Activated T-cell treated with anti-CD3 and anti-CD28 coated beads, Interleukin-2, amount 50 U/mL, for 24 hours (primary cell): Measurements from ENCODE around the gene HSD17B12.

Source experiments
- DNase-seq: peaks from one replicate; pipeline ENCODE4 v3.0.0-alpha.2; 2020
- H3K27ac Mint-ChIP-seq: 2 replicates; pipeline ENCODE4 v1.8.0; 2020; ENCODE audit warnings: mild to moderate bottlenecking, mixed read lengths
- H3K27me3 Mint-ChIP-seq: 2 replicates; pipeline ENCODE4 v1.8.0; 2020; ENCODE audit warnings: mixed read lengths
- H3K36me3 Mint-ChIP-seq: 2 replicates; pipeline ENCODE4 v1.8.0; 2020; ENCODE audit warnings: low read depth, mixed read lengths
- H3K4me1 Mint-ChIP-seq: 2 replicates; pipeline ENCODE4 v1.8.0; 2020; ENCODE audit warnings: low read depth, mixed read lengths
- H3K4me3 Mint-ChIP-seq: 2 replicates; pipeline ENCODE4 v1.8.0; 2020; ENCODE audit warnings: mild to moderate bottlenecking, moderate library complexity, mixed read lengths
- H3K9me3 Mint-ChIP-seq: 2 replicates; pipeline ENCODE4 v1.8.0; 2020; ENCODE audit warnings: mixed read lengths

HSD17B12 gene

DNA sequence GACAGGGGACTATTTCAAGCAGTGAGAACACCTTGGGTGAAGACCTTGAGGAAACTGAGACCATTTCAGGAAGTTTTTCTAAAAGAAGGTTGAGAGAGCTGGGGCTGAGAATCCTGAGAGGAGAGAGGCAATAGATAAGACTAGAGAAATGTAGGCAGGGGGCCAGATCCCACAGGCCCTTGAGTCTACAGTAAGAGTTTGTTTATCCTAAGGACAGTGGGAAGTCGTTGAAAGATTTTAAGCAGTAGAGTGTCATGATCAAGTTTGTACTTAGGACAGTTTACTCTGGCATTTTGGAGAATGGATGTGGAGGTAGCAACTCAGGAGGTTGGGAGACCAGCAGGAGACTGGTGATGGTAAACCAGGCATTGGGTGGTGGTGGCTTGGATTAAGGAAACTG lies 17.1 kb downstream of the HSD17B12 start:
- Mint-ChIP-seq H3K9me3 (peaks cover 10% of the 10 kb centered on the region), H3K27me3 (no peaks in the 10 kb centered on the region), H3K4me3 (no peak overlapping the region), H3K27ac (no peak overlapping the region), H3K4me1 (peaks cover 5% of the 10 kb centered on the region), H3K36me3 (peaks cover 41% of the 10 kb centered on the region)
- no peak for DNase-seq

DNA sequence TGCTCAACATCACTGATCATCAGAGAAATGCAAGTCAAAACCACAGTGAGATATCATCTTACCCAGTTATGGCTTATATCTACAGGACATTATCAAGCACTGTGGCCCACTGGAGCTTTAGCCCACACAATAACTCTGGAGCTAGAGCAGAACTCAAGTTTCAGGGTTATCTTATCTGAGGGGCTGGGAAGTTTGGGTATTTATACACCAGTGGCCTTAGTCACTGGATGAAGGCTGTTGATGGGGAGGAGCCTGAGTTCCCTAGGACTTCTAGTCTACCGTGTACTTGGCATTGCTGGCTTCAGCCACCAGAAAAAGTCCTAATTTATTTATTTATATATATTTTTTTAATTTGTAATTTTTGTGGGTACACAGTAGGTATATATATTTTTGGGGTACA lies 19.3 kb downstream of the HSD17B12 start:
- no peak overlapping the region for H3K27ac Mint-ChIP-seq
- peaks cover 3% of the 10 kb centered on the region for H3K4me1 Mint-ChIP-seq
- no peaks in the 10 kb centered on the region for H3K27me3 Mint-ChIP-seq
- H3K36me3 Mint-ChIP-seq, result peaks cover 52% of the 10 kb centered on the region
- H3K4me3 Mint-ChIP-seq, result no peak overlapping the region
- no peak for DNase-seq
- peaks cover 10% of the 10 kb centered on the region for H3K9me3 Mint-ChIP-seq

DNA sequence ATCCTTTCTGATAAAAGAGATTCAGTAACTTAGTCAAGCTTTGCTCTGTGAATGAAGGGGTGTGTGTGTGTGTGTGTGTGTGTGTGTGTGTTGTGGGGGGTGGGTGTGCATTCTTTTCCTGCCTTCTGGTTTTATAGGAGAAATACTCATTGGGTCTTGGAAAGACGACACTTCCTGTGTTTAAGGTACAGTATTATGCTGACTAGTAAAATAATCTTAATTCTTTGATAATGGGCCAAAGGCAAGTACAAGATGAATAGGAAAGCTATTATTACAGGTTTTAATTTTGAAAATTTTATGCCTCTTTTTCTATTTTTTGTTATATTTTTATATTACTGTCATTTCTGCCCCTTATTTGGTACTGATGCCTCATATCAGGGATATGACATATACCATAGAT lies 26.1 kb downstream of the HSD17B12 start:
- Mint-ChIP-seq H3K4me1 (peaks cover 4% of the 10 kb centered on the region), H3K27ac (no peak overlapping the region), H3K9me3 (no peaks in the 10 kb centered on the region), H3K36me3 (peaks cover 37% of the 10 kb centered on the region), H3K4me3 (no peak overlapping the region), H3K27me3 (no peaks in the 10 kb centered on the region)
- no peak for DNase-seq

DNA sequence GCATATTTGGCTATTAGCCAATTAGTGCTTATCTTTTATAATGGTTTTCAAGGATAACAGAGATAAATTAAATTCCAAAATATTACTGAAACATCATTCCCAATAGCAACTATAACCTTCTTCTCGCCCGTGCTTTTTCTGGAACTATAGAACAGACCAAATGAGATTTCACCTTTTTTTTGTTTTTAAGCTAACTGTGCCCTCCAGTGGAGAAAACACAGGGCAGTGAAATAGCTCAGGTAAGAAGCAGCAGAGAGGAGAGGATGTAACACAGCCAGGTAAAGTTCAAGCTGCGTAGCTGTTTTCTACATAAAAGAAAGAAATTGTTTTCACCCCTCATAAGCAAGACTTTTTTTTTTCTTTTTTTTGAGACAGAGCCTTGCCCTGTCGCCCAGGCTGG lies 28.2 kb downstream of the HSD17B12 start:
- no peak for DNase-seq
- Mint-ChIP-seq H3K4me3 (no peak overlapping the region), H3K36me3 (peaks cover 34% of the 10 kb centered on the region), H3K27ac (no peak overlapping the region), H3K4me1 (peaks cover 11% of the 10 kb centered on the region), H3K9me3 (peaks cover 4% of the 10 kb centered on the region), H3K27me3 (no peaks in the 10 kb centered on the region)

DNA sequence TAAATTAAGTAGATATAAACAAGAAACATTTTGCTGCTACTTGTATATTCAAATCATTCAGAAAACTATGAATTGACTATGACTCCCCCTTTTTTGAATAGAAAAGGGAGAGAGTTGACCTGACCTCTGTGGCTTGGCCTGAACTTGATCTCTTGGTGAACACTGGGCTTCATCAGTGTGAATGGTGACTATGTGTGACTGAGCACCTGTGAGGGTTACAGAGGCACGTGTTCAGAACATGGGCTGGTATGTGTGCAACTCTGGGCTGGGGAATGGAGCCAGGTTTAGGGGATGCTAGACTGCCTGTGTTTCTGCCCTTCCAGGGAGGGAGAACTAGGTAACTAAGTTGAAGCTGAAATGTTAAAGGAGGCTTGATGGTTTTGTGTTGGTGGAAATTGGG lies 29.2 kb downstream of the HSD17B12 start:
- peaks cover 12% of the 10 kb centered on the region for H3K4me1 Mint-ChIP-seq
- peaks cover 30% of the 10 kb centered on the region for H3K36me3 Mint-ChIP-seq
- H3K27ac Mint-ChIP-seq, result no peak overlapping the region
- no peaks in the 10 kb centered on the region for H3K27me3 Mint-ChIP-seq
- H3K9me3 Mint-ChIP-seq, result peaks cover 4% of the 10 kb centered on the region
- H3K4me3 Mint-ChIP-seq, result no peak overlapping the region
- DNase-seq, result no peak

DNA sequence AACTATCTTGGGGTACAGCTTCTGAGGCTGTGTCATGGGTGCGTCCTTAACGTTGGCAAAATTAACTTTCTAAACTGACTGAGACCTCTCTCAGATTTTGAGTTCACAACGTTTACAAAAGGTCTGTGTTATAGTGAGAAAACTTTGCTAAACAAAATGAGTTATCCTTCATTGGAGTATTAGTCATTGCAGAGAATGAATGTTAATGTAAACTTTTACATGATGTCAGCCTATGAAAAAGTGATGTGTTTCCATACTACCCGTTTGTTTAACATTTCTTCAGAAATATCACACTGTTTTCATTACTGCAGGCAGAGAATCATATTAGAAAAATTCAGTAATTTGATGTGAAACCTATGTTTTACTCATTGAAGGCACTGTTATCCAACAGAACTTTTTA lies 32.1 kb downstream of the HSD17B12 start:
- Mint-ChIP-seq H3K27ac (no peak overlapping the region), H3K4me3 (no peak overlapping the region), H3K36me3 (peaks cover 28% of the 10 kb centered on the region), H3K4me1 (peaks cover 12% of the 10 kb centered on the region), H3K27me3 (no peaks in the 10 kb centered on the region), H3K9me3 (peaks cover 4% of the 10 kb centered on the region)
- DNase-seq, result no peak

DNA sequence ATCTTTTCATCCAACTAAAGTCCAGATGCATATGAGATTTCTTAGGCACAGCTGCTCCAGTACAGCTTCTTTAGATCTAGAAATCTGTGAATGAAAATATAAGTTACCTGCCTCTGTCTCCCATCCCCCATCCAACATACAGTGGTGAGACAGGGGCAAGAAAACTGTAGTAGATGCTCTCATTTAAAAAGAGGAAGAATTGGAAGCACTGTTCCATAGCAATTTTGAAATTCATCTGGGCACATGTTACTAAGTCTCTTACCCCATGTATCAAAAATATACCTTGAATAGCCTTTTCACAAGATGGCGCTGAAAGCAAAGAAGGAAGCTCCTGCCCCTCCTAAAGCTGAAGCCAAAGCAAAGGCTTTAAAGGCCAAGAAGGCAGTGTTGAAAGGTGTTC lies 37.8 kb downstream of the HSD17B12 start:
- Mint-ChIP-seq H3K4me3 (no peak overlapping the region), H3K36me3 (peaks cover 40% of the 10 kb centered on the region), H3K4me1 (peaks cover 5% of the 10 kb centered on the region), H3K9me3 (peaks cover 7% of the 10 kb centered on the region), H3K27ac (no peak overlapping the region), H3K27me3 (no peaks in the 10 kb centered on the region)
- DNase-seq, result no peak

DNA sequence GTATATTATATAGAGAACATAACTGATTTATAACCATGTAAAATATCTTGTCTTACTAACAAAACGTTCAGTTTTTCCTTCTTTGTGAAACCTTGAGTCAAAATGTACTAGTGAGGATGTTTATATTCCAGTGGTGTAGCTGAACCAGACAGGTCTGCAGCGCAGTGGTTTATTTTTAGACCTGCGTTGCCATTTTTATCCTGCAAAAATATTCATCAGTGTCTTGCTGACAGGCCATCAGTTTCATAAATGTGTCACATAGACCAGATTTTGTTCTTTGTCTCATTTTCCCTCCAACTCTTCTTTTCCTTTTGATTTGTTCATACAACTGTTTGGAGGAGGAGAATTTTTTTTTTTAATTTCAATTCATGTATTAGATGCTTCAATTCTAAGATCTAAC lies 43.1 kb downstream of the HSD17B12 start:
- Mint-ChIP-seq H3K9me3 (no peaks in the 10 kb centered on the region), H3K4me1 (peaks cover 4% of the 10 kb centered on the region), H3K27me3 (no peaks in the 10 kb centered on the region), H3K27ac (no peak overlapping the region), H3K36me3 (peaks cover 47% of the 10 kb centered on the region), H3K4me3 (no peak overlapping the region)
- no peak for DNase-seq

DNA sequence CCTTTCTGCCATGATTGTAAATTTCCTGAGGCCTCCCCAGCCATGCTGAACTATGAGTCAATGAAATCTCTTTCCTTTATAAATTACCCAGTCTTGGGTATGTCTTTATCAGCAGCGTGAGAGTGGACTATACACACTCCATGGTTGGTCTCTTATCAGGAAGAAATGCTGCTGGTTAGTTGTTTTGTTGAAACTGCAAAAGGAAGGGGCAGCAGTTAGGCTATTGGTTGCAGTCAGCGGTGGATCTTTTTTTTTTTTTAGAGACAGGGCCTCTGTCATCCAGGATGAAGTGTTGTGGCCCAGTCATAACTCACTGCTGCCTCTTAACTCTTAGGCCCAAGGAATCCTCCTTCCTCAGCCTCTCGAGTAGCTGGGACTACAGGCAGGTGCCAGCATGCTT lies 51.7 kb downstream of the HSD17B12 start:
- DNase-seq, result no peak
- Mint-ChIP-seq H3K9me3 (peaks cover 7% of the 10 kb centered on the region), H3K27ac (no peak overlapping the region), H3K27me3 (no peaks in the 10 kb centered on the region), H3K4me3 (no peak overlapping the region), H3K36me3 (peaks cover 45% of the 10 kb centered on the region), H3K4me1 (peaks cover 17% of the 10 kb centered on the region)

DNA sequence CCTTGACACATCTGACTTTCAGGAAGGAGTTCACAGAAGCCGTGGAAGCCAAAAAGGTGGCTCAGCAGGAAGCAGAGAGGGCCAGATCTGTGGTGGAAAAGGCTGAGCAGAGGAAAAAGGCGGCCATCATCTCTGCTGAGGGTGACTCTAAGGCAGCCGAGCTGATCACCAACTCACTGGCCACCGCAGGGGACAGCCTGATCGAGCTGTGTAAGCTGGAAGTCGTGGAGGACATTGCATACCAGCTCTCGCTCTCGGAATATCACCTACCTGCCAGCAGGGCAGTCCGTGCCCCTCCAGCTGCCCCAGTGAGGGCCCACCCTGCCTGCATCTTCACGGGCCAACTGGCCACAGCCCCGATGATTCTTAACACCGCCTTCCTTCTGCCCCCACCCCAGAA lies 53.7 kb downstream of the HSD17B12 start:
- peaks cover 58% of the 10 kb centered on the region for H3K36me3 Mint-ChIP-seq
- no peak overlapping the region for H3K4me3 Mint-ChIP-seq
- no peaks in the 10 kb centered on the region for H3K27me3 Mint-ChIP-seq
- peaks cover 7% of the 10 kb centered on the region for H3K9me3 Mint-ChIP-seq
- H3K4me1 Mint-ChIP-seq, result peaks cover 17% of the 10 kb centered on the region
- H3K27ac Mint-ChIP-seq, result no peak overlapping the region
- DNase-seq, result no peak

DNA sequence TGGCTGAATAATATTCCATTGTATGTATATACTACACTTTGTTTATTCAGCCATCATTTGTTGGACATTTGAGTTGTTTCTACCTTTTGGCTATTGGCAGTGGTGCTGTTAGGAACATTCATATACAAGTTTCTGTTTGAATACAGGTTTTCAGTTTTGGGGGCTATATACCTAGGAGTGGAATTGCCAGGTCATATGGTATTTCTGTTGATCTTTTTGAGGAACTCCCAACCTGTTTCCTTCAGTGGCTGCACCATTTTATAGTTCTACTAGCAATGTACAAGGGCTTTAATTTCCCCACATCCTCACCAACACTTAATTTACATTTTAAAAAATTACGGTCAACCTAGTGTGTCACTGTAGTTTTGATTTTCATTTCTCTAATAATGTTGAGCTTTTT lies 54.6 kb downstream of the HSD17B12 start:
- H3K27ac Mint-ChIP-seq, result no peak overlapping the region
- no peaks in the 10 kb centered on the region for H3K27me3 Mint-ChIP-seq
- peaks cover 7% of the 10 kb centered on the region for H3K9me3 Mint-ChIP-seq
- no peak for DNase-seq
- H3K4me3 Mint-ChIP-seq, result no peak overlapping the region
- H3K36me3 Mint-ChIP-seq, result peaks cover 59% of the 10 kb centered on the region
- H3K4me1 Mint-ChIP-seq, result peaks cover 17% of the 10 kb centered on the region

DNA sequence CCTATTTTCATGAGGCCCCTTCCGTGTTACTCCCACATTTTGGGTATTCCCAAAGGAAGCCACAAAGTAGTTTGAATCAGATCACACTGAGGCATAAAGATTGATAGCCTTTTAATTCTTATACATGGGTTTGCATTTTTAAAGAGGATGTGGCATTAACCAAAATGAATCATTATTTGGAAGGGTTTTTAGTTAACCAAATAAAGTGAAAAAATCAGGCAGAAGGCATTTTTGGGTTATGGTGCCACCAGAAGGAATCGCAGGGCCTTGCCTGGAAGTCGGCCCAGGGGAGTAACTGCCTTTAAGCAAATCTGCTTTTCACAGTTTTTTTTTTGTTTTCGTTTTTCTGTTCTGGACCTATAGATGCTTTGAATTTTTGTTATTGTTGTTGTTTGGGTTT lies 55.4 kb downstream of the HSD17B12 start:
- H3K27ac Mint-ChIP-seq, result peak overlapping the region; percentile 38
- H3K9me3 Mint-ChIP-seq, result peaks cover 7% of the 10 kb centered on the region
- peaks cover 17% of the 10 kb centered on the region for H3K4me1 Mint-ChIP-seq
- no peak for DNase-seq
- no peak overlapping the region for H3K4me3 Mint-ChIP-seq
- H3K27me3 Mint-ChIP-seq, result no peaks in the 10 kb centered on the region
- H3K36me3 Mint-ChIP-seq, result peaks cover 63% of the 10 kb centered on the region

DNA sequence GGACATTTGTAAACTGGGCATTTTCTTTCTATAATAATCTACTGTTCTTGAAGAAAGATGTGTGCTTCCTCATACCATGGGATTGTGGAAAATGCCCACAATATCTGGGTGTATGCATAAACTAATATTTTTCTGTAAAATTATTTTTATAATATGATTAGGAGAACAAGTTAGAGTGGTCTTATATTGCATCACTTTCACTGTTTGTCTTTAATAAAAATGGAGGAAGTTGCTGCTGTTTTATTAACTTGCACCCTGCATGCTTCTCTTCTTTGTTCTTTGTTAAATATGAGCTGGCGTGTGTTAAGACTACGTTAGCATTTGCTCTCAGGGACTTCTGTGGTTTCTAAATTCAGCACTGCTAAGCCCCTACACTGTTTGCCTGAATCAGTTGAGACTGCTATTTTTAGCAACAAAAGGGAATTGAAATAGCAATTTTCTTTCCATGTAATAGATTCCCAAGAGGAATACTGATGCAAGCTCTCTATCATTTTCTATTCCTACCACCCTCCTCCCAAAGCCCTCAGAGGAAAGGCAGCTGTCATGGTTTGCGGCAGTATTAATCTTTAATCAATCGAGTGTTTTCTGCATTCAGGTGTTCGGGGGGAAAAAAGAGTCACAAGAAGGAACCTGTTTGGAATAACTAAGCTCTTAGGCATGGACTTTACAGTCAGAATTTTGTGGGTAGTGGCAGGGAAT lies 56.1 kb downstream of the HSD17B12 start:
- no peak for DNase-seq

DNA sequence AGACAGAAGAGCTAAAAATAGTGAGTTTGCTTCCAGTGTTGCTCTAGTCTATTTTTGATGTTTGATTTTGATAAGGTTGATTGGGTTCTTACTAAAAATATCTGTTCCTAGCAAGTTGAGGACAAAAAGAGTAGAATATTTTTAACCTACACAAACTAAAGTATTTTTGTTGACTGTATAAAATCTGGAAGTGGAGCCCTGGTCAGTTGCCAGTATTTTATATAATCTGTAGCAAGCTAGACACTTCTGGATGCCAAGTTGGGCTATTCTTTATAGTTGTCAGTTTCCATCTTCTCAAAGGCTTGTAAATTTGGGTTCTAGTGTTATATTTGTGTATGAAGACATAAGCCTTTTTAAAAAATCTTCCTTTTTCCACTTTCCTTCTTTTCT lies 56.7 kb downstream of the HSD17B12 start:
- Mint-ChIP-seq H3K9me3 (peaks cover 7% of the 10 kb centered on the region), H3K36me3 (peaks cover 57% of the 10 kb centered on the region), H3K4me1 (peaks cover 17% of the 10 kb centered on the region), H3K4me3 (no peak overlapping the region), H3K27me3 (no peaks in the 10 kb centered on the region), H3K27ac (no peak overlapping the region)
- no peak for DNase-seq

More for the DNA sequence above, 56.1 kb downstream of the HSD17B12 start:
- Mint-ChIP-seq H3K36me3 (peaks cover 61% of the 10 kb centered on the region), H3K27me3 (no peaks in the 10 kb centered on the region), H3K27ac (no peak overlapping the region), H3K9me3 (peaks cover 7% of the 10 kb centered on the region), H3K4me1 (peaks cover 17% of the 10 kb centered on the region), H3K4me3 (no peak overlapping the region)

DNA sequence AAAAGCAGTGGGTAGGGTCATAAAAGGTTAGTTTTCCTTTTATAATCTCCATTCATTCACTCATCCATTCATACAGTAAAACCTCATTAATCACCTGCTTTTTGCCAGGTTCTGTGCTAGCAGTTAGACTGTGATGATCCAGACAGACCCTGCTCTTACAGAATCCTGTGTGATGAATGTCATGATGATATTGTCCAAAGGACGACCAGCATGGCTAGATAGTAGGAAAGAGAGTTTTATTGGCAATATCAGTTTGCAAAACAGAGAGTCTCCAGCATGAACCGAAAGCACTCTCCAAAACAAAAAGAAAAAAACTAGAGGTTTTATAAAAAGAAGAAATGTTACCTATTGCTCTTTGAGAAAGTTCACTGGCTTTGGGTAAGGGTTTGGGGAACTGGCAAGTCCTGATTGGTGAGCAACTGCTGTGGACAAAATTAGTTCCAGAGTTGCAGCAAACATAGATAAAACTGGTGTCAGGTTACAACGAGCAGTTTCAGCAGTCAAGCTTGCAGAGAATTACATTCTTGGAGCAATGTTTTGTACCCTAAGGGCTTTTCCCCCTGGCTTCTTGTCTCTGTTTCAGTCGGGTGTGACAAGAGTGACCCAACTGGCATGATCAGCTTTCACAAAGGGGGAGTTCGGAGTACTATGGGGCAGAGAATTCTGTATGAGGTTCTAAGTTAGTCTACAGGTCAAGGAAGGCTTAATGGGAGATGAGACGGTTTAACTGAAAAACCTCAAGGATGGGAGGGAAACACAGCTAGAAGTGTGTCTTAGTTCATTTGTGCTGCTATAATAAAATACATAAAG lies 58.3 kb downstream of the HSD17B12 start:
- no peak for DNase-seq
- Mint-ChIP-seq H3K4me1 (peaks cover 17% of the 10 kb centered on the region), H3K36me3 (peaks cover 60% of the 10 kb centered on the region), H3K27ac (no peak overlapping the region), H3K27me3 (no peaks in the 10 kb centered on the region), H3K9me3 (peaks cover 11% of the 10 kb centered on the region), H3K4me3 (no peak overlapping the region)
